GM18907 (cell line): Measurements from ENCODE around the gene CDC27.
"Not testable (repeated sequence)": the region's sequence is repeated elsewhere in the genome, so short reads cannot be mapped to it uniquely, and the experiment has no call there.

Experiments used
- ATAC-seq: cut with Tn5 transposase; IDR thresholded peaks from one replicate; pipeline ENCODE4 v1.9.1; 2021; ENCODE audit warnings: mild to moderate bottlenecking, moderate library complexity; ENCODE audit not compliant: unreplicated experiment

The CDC27 gene

GRCh38 chr17:47145351-47145750, 43.7 kb downstream of the CDC27 start:
- no peak for ATAC-seq

DNA sequence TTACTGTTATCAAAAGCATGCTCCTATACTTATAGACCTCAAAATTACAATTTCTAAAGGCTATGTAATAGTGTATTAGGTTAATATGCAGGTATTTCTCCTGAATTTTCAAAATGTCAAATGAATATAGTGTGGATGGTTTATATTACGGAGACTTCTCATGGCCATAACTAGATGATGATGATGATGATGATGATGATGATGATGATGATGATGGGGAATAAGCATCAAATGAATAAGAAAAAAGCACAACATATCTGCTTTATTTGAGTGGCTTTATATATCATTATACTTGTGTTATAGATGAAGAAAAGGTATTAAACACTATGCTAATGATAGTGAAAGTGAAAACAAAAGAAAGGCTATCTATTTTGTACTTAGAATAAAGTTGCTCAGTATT, 53.9 kb downstream of the CDC27 start:
- ATAC-seq, result no peak

DNA sequence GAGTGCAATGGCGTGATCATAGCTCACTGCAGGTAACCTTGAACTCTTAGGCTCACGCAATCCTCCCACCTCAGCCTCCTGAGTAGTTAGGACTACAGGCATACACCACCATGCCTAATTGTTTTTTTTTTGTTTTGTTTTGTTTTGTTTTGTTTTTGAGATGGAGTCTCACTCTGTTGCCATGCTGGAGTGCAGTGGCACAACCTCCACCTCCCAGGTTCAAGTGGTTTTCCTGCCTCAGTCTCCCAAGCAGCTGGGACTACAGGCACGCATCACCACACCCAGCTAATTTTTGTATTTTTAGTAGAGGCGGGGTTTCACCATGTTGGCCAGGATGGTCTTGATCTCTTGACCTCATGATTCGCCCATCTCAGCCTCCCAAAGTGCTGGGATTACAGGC, 54.7 kb downstream of the CDC27 start:
- not testable (repeated sequence) for ATAC-seq

- ATAC-seq, result no peak
These were observed 57.3 kb downstream of the CDC27 start for GRCh38 chr17:47131761-47132160.

GRCh38 chr17:47126835-47127234, 62.3 kb downstream of the CDC27 start:
- ATAC-seq, result not testable (repeated sequence)

GRCh38 chr17:47123262-47123661, 65.8 kb downstream of the CDC27 start:
- not testable (repeated sequence) for ATAC-seq

- ATAC-seq, result no peak
These were observed 68.5 kb downstream of the CDC27 start for GRCh38 chr17:47120521-47121095.

DNA sequence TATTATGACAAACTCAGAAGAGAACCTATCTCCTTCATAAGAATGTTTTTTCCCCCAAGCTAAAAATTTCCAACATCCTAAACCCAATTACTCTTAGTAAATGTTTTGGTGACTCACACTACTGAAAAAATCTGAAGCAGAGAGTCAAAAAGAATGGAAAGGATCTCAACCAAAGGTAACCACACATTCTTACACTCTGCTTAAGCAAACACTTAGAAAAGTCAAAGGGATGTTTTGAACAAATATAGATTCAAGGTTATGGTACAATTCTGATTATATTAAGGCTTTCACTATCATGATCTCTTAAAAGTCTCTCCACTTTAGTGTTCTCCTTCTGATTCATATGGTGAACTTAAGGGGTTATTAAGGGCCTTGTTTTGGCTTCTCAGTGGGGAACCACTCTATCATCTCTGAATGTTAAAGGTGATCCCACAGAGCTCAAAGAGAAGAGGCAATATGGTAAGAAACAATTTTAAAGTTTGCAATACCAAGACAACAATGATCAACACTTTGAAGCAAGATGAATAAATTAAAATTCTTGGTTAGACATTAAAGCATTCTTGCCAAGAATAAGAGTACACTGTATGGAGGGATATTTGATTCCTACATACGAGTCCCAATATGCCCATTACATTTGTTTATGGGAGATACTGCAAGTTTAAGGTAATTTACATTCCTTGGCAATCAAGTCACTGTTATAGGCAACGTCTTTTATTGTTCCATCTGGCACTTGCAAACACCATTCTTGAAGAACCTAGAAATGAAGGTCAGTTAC, 69.2 kb downstream of the CDC27 start:
- no peak for ATAC-seq

- ATAC-seq, result no peak
These were observed 71.7 kb downstream of the CDC27 start for GRCh38 chr17:47117386-47117785.

DNA sequence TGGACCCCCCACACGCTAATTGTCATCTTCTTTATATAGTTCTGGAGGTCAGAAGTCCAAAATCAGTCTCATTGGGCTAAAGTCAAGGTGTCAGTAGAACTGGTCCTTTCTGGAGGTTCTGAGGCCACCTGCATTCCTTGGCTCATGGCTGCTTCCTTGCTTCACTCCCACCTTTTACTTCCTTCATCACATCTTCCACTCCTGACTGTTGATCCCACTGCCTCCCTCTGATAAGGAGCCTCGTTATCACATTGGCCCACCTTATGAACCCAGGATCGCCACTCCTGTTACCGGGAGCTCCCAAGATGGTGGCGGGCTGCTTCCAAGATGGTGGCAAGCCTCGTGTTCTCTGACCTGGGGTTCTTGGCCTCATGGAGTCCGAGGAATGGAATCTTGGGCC, 83.0 kb downstream of the CDC27 start:
- ATAC-seq, result no peak

DNA sequence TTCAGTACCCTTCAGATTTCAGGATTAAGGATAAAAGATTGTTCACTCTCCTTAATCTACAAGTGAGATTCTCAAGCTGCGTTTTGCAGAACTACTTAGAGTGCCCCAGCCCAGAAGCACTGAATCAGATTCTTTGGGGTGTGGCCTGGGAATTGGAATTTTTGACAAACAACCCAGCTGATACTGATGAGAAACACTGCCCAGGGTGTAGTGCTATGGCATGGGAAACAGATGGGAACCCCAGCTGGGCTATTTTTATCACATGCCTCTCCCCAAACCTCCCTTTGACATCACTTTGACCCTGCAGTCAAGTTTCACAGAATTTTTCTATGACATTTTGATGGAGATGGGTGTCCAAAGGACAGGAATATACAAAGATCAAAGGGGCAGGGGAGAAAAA, 83.8 kb downstream of the CDC27 start:
- ATAC-seq, result not testable (repeated sequence)

DNA sequence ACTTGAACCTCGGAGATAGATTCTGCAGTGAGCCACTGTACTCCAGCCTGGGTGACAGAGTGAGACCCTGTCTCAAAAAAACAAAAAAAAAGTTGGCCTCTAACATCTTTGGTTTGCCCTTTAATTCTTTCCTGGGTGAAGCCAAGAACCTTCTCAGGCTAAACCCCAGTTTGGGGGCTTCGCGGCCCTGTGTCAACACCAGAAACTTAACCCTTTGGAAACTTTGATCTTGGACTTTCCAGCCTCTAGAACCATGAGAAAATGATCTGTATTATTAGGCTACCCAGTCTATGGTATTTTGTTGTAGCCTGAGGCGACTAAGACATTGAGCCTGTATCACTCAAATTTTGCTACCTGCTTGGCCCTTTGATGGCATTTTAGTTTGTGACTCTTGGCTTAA, 86.2 kb downstream of the CDC27 start:
- ATAC-seq, result no peak

GRCh38 chr17:47099987-47100711, 88.9 kb downstream of the CDC27 start:
- peak; percentile 96 for ATAC-seq

GRCh38 chr17:47099451-47099986, 89.6 kb downstream of the CDC27 start:
- no peak for ATAC-seq

- no peak for ATAC-seq
These were observed 92.8 kb downstream of the CDC27 start for GRCh38 chr17:47096343-47096742.

DNA sequence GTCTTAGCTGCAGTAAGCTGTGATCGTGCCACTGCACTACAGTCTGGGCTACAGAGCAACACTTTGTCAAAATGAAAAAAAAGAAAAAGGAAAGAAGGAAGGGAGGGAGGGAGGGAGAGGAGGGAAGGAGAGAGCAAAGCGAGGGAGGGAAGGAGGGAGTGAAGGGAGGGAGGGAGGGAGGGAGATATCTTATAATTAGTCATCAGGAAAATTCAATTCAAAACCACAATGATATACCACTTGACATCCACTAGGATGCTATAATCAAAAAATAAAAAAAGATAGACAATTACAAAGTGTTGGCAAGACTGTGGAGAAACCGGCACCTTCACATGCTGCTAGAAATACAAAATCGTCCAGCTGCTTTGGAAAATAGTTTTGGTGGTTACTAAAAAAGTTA, 93.8 kb downstream of the CDC27 start:
- ATAC-seq, result no peak

DNA sequence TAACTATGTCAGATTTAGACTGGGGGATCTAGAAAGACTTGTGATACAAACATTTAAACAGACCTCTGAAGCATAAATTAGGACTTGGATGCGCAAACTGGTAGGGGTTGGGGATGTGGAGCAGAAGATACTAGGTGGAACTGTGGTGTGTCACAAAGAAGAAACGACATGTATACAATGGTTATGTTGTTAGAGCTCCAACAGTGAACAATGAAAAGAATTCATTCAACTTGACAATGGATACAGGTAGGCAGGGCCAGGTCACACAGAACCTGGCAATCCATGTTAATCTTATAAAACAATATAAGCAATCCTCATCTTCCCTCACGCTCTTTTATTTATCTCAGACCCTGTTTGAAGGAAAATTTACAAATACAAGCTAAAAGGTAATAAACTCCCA, 102.0 kb downstream of the CDC27 start:
- ATAC-seq, result no peak

- ATAC-seq, result no peak
These were observed 103.4 kb downstream of the CDC27 start for GRCh38 chr17:47085736-47086135.

GRCh38 chr17:47078801-47079200, 110.3 kb downstream of the CDC27 start:
- no peak for ATAC-seq

DNA sequence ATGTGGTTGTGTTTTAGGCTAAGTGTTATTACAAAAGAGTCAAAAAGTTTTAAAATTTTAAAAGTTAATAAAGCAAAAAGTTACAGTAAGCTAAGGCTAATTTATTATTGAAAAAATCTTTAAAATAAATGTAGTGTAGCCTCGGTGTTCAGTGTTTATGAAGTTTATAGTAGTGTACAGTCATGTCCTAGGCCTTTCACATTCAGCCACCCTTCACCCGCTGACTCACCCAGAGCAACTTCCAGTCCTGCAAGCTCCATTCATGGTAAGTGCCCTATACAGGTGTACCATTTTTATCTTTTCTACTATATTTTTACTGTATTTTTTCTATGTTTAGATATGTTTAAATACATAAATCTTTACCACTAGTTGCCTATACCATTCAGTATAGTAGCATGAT, 111.5 kb downstream of the CDC27 start:
- no peak for ATAC-seq

GRCh38 chr17:47076171-47076570, 112.9 kb downstream of the CDC27 start:
- no peak for ATAC-seq

GRCh38 chr17:47074361-47074760, 114.7 kb downstream of the CDC27 start:
- not testable (repeated sequence) for ATAC-seq
